Measurements from ENCODE around the gene KRT78.

The KRT78 gene

GRCh38 chr12:52876372-52876771 is 27.6 kb upstream of the KRT78 start:
- TF ChIP-seq CTCF (IDR thresholded peaks at IDR 0.05; ENCODE audit: insufficient read depth, low read depth, low read length, missing control alignments) = no peak
- DNase-seq (ENCODE audit: low read depth) = peak; percentile 98
- H3K4me3 ChIP-seq (ENCODE audit: low read length) = peak overlapping the region; percentile 32

GRCh38 chr12:52874573-52875435 is 26.0 kb upstream of the KRT78 start:
- H3K4me3 ChIP-seq (ENCODE audit: low read length) = peak overlapping the region; percentile 30
- no peak for TF ChIP-seq CTCF (IDR thresholded peaks at IDR 0.05; ENCODE audit: insufficient read depth, low read depth, low read length, missing control alignments)
- DNase-seq (ENCODE audit: low read depth) = no peak

GRCh38 chr12:52873832-52874572 is 25.2 kb upstream of the KRT78 start:
- DNase-seq (ENCODE audit: low read depth) = peak; percentile 99
- peak overlapping the region; percentile 32 for H3K4me3 ChIP-seq (ENCODE audit: low read length)
- no peak for TF ChIP-seq CTCF (IDR thresholded peaks at IDR 0.05; ENCODE audit: insufficient read depth, low read depth, low read length, missing control alignments)

GRCh38 chr12:52873513-52873831 is 24.7 kb upstream of the KRT78 start:
- no peak for DNase-seq (ENCODE audit: low read depth)
- TF ChIP-seq CTCF (IDR thresholded peaks at IDR 0.05; ENCODE audit: insufficient read depth, low read depth, low read length, missing control alignments) = no peak
- H3K4me3 ChIP-seq (ENCODE audit: low read length) = peak overlapping the region; percentile 32

GRCh38 chr12:52872644-52873389 is 24.0 kb upstream of the KRT78 start:
- no peak for TF ChIP-seq CTCF (IDR thresholded peaks at IDR 0.05; ENCODE audit: insufficient read depth, low read depth, low read length, missing control alignments)
- DNase-seq (ENCODE audit: low read depth) = no peak
- no peak overlapping the region for H3K4me3 ChIP-seq (ENCODE audit: low read length)

- peak; percentile 100 for DNase-seq (ENCODE audit: low read depth)
- no peak for TF ChIP-seq CTCF (IDR thresholded peaks at IDR 0.05; ENCODE audit: insufficient read depth, low read depth, low read length, missing control alignments)
- no peak overlapping the region for H3K4me3 ChIP-seq (ENCODE audit: low read length)
Measured at GRCh38 chr12:52871291-52872039, 22.7 kb upstream of the KRT78 start.

Measured in epithelial cell of esophagus (primary cell).